K562 treated with DMSO at 1 percent for 24 hours (cell line): Measurements from ENCODE around the gene AFMID. TPM values are rescaled to one million over a fixed set of nuclear protein-coding genes. Genes with fewer than 3 reads are reported as not detected.

Experiments
- total RNA-seq: library from RNA; unstranded; fragments of 300-600 nt; gene quantifications from 2 replicates; pipeline ENCODE4 v1.2.3, GENCODE V29; 2022; ENCODE audit warnings: low read depth; ENCODE audit not compliant: insufficient read depth

Gene AFMID, protein sequence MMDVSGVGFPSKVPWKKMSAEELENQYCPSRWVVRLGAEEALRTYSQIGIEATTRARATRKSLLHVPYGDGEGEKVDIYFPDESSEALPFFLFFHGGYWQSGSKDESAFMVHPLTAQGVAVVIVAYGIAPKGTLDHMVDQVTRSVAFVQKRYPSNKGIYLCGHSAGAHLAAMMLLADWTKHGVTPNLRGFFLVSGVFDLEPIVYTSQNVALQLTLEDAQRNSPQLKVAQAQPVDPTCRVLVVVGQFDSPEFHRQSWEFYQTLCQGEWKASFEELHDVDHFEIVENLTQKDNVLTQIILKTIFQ
- 38.0 and 49.6 TPM in 2 replicates for total RNA-seq

DNA sequence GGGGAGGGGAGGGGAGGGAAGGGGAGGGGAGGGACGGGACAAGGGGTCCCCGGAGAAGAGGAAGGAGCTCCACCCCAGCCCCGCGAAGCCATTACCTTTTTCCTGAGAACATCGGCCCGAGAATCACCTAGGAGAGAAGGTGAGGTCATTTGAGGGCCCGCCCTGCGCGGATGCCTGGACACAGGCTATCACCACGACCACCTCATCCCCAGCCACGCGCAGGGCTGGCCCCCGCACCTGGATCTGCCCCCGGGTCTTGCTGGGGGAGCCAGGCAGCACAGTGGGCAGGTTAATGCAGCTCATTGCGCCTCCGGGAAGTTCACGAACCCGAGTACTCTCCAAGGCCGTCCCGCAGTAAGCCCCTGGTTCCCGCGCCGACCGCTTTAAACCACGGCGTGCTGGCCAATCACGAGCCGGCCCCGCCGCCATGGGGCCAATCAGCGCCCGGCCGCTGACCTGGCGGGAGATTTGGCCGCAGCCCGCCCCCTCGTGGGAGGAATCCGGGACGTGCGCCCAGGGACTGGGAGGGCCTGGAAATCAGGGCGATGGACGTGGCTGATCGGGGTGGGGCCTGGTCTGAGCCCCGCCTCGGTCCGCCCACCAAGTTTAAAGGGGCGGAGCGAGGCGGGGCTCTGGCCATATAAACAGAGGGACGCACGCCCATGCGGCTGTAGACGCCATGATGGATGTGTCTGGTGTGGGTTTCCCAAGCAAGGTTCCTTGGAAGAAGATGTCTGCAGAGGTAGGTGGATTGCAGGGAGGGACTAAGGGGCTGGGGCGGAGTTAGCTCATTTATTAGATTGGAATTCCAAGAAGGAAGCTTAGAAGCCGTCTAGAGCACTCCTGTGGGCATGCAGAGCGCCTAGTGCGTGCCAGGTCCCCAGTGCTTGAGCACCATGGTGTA lies at the start of gene AFMID, which contains the start of gene TK1:
Gene AFMID, plus strand, starts transcription at position 671 of the 904 bp plus-strand sequence. Its CDS starts 9 bp downstream, at position 680.
Gene TK1, minus strand, starts transcription at position 361 of the 904 bp plus-strand sequence. Its CDS starts 58 bp downstream, at position 303.

DNA sequence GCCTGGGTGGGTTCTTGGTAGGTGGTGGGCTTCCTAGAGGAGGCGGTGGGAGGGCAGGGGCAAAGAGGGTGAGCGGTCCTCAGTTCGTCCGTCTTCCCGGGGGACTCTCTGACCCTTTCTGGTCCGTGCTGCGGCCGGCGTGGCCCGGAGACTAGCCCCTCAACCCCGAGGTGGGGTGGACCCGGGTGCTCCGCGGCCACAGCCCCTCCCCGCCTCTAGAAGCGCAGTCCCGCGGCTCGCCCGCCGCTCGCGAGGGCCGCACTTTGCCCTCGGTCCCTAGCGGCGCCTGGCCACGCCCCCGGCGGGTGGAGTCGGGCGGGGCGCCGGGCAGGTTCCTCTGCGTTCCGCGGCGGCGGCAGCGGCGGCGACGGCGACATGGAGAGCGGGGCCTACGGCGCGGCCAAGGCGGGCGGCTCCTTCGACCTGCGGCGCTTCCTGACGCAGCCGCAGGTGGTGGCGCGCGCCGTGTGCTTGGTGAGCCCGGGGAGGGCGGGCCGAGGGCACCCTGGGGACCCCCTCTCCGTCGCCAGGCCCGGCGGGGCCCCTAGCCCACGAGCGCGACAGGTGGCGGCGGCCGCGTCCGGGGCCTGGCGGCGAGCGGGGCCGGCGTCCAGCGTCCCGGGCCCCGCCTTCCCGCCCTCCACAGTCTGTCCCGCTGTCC lies 18.8 kb upstream of the AFMID start, which contains the start of gene SYNGR2:
Gene SYNGR2, plus strand, starts transcription at position 340 of the 661 bp plus-strand sequence. Its CDS starts 36 bp downstream, at position 376.

DNA sequence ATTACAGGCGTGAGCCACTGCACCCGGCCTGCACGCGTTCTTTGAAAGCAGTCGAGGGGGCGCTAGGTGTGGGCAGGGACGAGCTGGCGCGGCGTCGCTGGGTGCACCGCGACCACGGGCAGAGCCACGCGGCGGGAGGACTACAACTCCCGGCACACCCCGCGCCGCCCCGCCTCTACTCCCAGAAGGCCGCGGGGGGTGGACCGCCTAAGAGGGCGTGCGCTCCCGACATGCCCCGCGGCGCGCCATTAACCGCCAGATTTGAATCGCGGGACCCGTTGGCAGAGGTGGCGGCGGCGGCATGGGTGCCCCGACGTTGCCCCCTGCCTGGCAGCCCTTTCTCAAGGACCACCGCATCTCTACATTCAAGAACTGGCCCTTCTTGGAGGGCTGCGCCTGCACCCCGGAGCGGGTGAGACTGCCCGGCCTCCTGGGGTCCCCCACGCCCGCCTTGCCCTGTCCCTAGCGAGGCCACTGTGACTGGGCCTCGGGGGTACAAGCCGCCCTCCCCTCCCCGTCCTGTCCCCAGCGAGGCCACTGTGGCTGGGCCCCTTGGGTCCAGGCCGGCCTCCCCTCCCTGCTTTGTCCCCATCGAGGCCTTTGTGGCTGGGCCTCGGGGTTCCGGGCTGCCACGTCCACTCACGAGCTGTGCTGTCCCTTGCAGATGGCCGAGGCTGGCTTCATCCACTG lies 27.0 kb downstream of the AFMID start, which contains the start of gene BIRC5:
Gene BIRC5, plus strand, starts transcription at position 238 of the 690 bp plus-strand sequence. Its CDS starts 64 bp downstream, at position 302.

DNA sequence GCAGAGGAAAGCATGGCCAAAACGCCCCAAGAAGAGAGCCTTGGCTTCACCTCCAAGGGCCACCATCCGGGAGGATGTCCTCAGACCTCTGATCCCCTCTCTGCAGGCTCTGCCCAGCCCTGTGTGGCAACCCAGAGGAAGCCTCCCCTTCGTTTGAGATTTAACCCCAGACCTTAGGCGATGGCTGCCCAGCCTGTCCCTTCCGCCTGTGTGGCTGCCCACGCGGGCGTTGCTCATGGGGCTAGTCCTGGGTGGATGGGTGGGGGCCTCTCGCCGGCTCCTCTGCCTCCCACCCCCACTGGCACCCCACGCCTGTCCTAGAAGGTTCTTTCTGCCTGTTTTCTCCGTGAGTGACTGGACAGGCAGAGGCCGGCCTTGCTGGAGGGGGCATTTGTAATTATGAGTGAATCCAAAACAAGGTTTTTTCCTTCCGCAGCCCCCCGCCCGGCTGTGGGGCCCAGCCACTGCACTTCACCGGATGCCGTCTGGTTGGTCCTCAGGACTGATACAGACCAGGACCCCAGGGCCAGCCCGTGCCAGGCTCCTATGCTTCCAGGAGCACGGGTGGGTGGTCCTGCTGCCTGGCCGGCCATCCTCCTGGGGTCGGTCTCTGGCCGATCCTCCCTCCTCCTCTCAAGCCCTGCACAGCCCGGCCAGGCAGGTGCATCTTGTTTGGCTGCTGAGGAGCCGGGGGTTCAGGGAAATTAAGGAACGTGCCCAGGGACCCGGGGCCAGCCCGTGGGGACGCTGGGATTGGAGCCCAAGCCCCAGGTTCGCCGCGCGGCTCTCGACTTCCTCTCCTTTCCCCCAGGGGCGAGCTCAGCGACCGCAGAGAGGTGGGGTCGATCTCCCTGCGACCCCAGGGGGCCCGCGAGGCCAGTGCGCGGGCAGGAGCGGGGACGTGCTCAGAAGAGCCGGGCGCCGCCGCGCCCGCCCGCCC lies 44.1 kb downstream of the AFMID start, which contains the start of gene TMEM235:
Gene TMEM235, plus strand, starts transcription at position 636 of the 940 bp plus-strand sequence. CDS start 393 bp downstream, outside the sequence.

Other genes starting within 250 kb of the AFMID start
- gene TNRC6C, start 228.7 kb upstream of the AFMID start, total RNA-seq: 2.8 and 3.1 TPM in 2 replicates
- gene TMC6, start 58.6 kb upstream of the AFMID start, total RNA-seq: 154 and 173 TPM in 2 replicates
- 4.5 and 14.1 TPM in 2 replicates for gene TMC8, start 56.6 kb upstream of the AFMID start, total RNA-seq
- 1.7 TPM in 1 of 2 replicates, not detected in the other for gene C17orf99, start 41.0 kb upstream of the AFMID start, total RNA-seq
- 173 and 192 TPM in 2 replicates for gene SYNGR2, start 18.8 kb upstream of the AFMID start, total RNA-seq
- 431 and 472 TPM in 2 replicates for gene TK1, start 310 bp upstream of the AFMID start, total RNA-seq
- gene BIRC5, start 26.9 kb downstream of the AFMID start, total RNA-seq: 75.9 and 80.9 TPM in 2 replicates
- not detected in 2 replicates for gene TMEM235, start 44.3 kb downstream of the AFMID start, total RNA-seq
- gene SOCS3, start 172.7 kb downstream of the AFMID start, total RNA-seq: 23.0 and 24.9 TPM in 2 replicates
- 39.8 and 41.5 TPM in 2 replicates for gene PGS1, start 191.3 kb downstream of the AFMID start, total RNA-seq